HG03280 (cell line): ENCODE measurements around the gene PIK3R5.

Experiments
- ATAC-seq: cut with Tn5 transposase; IDR thresholded peaks from one replicate; pipeline ENCODE4 v1.9.1; 2021; ENCODE audit warnings: mild to moderate bottlenecking, moderate library complexity; ENCODE audit not compliant: unreplicated experiment

Gene PIK3R5

DNA sequence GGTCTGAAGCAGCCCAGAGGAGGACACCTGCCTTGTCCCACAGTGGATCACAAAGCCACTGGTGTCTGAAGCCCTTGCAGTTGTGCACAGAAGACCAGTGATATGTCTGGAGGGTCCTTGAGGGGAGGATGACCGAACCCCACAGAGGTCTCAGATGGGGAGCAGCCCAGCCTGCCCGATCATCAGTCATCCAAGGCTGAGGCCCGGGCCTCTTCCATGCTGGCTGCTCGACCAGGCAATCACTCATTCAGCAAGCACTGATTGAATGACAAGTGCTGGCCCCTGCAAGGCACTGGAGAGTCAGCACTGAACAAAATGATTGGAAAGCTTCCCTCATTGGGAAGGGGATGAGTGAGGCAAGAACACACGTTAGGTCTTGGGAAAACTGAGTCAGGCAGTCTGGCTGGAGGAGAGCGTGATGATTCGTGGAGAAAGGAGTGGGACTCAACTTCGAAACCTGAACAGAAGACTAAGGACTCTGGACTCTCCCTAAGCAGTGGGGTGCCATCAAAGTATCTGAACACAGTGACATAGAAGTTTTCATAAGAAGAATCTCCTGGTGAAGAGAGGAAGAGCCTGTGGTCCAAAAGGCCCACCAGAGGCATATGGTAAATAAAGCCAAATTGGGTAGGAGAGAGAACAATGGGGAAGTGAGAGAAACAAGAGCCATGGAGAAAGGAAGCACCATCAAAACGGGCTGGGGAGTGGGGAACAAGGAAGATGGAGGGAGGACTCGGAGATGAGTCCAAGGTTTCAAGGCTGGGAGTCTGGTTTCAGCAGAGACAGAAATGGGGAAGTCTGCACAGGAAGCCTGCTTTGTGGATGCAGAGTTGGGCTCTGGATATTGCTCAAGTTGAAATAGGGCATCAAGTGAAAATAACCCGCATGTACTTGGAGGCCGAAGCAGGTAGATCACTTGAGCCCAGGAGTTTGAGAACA lies 10.2 kb downstream of the PIK3R5 start:
- ATAC-seq: no peak

- ATAC-seq: no peak
Observed at GRCh38 chr17:8954339-8954738, 11.2 kb downstream of the PIK3R5 start.

DNA sequence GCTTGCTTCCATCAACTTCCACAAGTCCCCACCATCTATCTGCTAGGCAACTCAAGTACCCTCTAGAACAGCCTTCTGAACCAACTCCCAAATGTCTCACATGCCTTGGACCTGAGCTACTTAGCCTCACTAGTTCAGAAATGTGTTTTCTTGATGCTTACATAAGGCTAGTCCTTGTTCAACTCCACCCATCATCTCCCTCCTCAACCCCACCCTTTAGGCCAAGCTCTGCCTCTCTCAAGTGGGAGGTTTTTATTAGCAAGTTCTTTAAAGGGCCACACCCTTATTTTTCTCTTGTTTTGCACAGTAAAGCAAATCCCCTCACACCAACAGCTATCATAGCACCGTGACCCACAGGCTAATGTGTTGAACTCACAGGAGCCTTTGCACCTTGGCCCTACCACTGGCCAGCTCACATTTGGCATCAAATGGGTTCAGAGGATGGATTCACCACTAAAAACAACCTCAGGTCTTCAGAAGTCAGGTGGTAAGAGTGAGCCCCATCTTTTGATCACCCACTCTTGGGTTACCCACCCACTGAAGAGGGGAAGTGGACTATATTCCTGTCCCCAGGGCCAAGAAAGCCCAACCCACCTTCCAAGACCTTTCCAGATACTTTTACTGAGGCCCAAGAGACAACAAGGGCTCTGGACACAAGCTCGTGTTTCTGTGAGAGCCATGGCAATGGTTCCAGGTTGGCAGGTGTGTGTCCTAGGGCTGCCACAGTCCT lies 12.2 kb downstream of the PIK3R5 start:
- ATAC-seq: no peak

DNA sequence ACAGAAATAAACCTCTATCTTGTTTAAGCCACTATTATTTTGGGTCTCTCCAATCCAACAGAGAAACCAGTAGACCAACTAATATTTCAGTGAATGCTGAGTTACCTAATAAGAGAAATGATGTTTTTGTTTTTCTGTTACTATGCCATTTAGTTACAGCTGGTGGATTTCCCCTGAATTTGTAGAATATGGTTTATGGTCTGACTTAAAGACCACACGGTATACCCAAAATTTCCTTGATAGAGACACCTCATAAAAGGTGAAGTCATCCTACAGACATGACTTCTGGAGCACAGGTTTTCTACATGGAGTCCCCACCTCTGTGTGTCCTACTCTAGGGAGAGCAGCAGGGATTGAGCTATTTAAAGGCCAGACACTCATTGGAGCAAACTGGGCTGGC lies 13.3 kb downstream of the PIK3R5 start:
- ATAC-seq: no peak

DNA sequence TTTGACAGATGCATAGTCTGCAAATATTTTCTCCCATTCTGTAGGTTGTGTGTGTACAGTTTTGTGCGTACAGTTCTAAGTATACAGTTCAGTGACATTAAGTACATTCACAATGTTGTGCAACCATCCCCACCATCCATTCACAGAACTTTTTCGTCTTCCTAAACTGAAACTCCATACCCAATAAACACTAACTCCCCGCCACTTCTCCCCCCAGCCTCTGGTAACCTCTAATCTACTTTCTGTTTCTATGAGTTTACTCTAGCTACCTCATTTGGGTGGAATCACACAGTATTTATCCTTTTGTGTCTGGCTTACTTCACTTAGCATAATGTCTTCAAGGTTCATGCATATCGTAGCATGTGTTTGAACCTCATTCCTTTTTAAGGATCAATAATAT lies 14.3 kb downstream of the PIK3R5 start:
- ATAC-seq: no peak

- no peak for ATAC-seq
Observed at GRCh38 chr17:8949061-8949661, 16.3 kb downstream of the PIK3R5 start.

DNA sequence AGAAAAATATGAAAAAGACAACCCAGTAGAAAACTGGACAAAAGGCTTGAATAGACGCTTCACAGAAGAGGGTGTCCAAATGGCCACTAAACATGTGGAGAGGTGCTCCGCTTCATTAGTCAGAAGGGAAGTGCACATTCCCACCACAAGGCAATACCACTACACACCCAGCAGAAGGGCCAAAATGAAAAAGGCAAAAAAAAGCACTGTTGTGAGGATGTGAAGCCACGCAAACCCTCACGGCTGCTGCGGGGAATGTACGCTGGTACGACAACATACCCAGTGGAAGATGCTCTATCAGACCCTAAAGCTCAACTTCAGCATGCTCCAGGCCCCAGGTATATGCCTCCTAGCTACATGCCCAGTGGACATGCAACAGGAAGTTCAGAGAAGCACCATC lies 17.0 kb downstream of the PIK3R5 start:
- no peak for ATAC-seq

DNA sequence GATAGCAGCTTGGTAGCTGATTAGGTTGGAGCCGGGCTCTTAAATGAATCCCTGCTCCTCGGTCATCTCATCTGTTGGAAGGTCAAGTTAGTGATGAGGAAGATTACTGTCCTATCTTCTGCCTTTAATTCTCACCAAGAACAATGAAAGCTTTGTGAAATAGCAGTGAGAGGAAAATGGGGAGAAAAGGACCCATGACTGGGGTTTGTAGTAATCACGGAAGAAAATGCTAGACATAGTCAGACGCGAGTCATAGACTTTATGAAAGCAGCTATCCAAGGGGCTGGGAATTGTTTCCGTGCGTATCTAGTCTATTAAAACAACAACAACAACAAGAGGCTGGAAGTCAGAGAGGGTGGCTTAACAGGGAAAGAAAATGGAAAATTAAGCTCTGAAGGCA lies 18.3 kb downstream of the PIK3R5 start:
- ATAC-seq: no peak

DNA sequence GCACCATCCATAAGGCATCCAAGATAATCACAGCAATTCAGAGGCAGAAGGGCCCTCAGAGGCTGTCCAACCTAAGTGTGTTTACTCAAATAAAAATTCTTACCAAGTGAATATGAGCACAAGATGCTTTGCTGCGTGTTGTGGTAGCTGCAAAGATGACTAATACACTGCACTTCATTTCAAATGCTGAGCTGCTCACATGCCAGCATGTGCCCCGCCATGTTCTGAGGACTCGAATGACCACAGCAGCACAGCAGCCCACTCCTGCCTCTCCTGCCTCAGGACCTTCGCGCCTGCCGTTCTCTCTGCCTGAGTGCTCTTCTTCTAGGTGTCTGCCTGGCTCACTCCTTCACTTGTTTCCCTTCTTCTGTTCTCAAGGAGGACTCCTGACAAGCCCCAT lies 19.0 kb downstream of the PIK3R5 start:
- no peak for ATAC-seq

DNA sequence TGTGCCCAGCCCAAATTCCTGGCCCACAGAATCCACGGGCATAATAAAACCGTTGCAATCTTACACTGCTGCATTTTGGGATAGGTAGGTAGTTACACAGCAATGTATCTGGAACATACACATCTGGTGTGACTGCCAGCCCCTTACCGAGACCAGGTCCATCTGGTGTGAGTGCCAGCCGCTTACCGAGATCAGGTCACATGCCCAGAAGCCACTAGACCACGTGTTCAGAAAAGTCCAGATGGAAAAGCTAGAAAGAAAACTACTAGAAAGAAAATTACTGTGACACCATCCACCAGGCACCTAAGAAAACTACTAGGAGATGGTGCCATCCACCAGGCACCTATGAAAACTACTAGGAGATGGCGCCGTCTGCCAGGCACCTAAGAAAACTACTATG lies 19.4 kb downstream of the PIK3R5 start:
- no peak for ATAC-seq

DNA sequence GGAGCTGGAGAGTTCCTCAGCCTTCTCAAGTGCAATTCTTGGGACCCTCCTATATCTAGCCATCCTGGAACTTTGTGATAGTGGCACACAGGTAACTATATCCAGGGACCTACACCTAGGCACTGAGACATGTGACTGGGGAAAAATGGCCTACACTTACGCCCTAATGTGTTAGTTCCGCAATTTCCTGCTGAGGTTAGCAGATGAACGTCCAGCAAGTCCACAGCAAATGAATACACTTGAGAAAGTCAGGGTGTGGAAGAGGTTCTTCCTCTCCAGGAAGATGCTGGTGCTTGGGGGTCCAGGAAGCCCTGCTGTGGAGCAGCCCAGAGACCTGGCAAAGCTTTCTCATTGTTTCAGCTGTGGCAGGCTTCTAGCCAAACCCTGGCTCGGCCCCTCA lies 20.8 kb downstream of the PIK3R5 start:
- no peak for ATAC-seq

DNA sequence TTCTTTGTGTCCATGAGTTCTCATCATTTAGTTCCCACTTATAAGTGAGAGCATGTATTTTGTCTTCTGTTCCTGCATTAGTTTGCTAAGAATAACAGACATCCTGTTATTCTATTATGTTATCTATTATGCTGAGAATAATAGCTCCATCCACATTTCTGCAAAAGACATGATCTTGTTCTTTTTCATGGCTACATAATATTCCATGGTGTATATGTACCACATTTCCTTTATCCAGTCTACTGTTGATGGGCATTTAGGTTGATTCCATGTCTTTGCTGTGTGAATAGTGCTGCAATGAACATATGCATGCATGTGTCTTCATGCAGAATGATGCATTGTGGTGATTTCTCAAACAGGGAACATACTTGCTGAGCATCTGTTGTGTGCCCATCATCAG lies 21.4 kb downstream of the PIK3R5 start:
- ATAC-seq: no peak

- ATAC-seq: no peak
Observed at GRCh38 chr17:8941980-8942622, 23.4 kb downstream of the PIK3R5 start.

GRCh38 chr17:8941520-8941919 lies 24.0 kb downstream of the PIK3R5 start:
- ATAC-seq: peak; percentile 47

DNA sequence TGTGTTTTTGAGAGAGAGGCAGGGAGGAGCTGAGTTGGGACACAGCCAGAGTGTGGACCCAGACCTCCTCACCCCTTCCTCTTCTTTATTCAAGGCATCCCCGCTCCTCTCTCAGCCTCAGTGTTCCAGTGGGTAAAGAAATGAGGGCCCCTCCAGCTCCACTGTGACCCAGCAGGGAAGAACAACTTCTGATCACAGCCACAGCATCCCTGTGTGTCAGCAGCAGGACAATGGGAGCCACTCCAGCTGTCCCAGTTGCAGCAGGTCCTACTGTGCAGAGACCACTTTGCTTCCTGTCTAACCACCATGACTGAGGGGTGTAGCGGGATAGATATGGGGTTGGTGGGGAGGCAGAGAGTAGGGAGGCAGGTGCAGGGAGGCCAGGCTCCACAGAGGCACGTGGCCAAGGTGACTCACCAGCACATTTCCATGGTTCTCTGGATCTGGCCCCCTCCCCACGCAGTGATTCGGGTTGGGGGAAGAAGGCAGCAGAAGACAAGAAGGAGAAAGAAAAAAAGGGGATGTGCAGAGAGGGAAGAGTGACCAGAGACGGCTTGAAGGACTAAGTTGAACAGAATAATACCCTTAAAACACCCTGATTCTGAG lies 24.5 kb downstream of the PIK3R5 start:
- peak; percentile 25 for ATAC-seq

GRCh38 chr17:8939496-8940334 lies 25.8 kb downstream of the PIK3R5 start:
- ATAC-seq: peak; percentile 37

DNA sequence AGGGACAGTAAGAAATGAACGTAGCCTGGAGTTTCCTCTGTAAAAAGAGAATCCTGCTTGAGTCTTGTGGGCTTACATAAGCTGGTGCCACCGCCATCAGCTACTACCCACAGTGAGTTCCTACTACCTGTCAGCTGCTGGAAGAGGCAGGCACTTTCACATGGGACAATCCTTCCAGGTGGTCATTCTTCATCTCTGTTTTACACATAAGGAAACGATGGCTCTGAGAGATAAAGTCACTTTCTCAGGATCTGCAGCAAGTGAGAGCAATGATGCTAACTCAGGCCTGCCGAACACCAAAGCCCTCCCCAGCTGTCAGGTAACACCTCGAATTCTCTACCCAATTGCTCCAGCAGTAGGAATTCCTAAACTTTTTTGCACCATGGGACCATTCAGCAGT lies 26.6 kb downstream of the PIK3R5 start:
- no peak for ATAC-seq

DNA sequence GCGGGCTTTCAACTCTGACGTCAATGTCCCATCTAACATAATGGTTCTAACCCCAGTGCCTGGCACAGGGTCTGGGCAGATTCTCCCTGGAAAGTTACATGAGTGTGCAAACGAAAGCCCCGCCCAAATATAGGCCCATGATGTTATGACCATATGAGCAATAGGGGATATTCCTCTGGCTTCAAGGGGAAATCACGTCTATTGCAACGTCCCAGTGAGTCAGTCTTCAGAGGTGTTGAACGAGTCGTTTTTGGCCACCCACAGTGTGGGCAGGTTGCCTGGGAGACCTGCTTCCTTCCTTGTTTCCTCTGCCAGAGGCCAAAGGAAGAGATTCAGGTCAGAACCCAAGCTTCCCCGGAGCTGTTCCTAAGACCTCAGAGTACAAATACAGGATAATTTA lies 30.3 kb downstream of the PIK3R5 start:
- ATAC-seq: no peak

- ATAC-seq: no peak
Observed at GRCh38 chr17:8934346-8934745, 31.2 kb downstream of the PIK3R5 start.

DNA sequence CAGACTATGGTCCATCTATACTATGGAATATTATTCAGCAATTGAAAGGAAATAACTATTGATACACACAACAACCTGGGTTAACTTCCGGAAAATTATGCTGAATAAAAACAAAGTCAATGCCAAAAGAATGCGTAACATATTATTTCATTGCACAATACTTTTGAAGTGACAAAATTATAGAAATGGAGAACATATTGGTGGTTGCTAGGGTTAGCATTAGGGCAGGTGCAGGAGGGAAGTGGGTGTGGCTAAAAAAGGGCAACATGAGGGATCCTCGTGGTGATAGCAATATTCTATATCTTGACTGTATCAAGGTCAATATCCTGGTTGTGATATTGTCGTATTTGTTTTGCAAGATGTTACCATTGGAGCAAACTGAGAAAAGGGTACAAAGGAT lies 34.9 kb downstream of the PIK3R5 start:
- no peak for ATAC-seq
